Measurements from ENCODE around the gene PRM2. TPM values are rescaled to one million over a fixed set of nuclear protein-coding genes. Genes with fewer than 3 reads are reported as not detected.
"Not testable (repeated sequence)": the region's sequence is repeated elsewhere in the genome, so short reads cannot be mapped to it uniquely, and the experiment has no call there.

PRM2 gene
- total RNA-seq, 6 experiments from 2014 or later, result not detected

- Mint-ChIP-seq H3K4me1 (ENCODE audit: low read depth) (peaks cover 12% of the 10 kb centered on the region), H3K4me3 (no peak overlapping the region), H3K9me3 (no peaks in the 10 kb centered on the region; the same call in 1 of the 2 replicates), H3K27me3 (ENCODE audit: insufficient read depth) (peaks cover 32% of the 10 kb centered on the region), H3K27ac (no peak overlapping the region), H3K36me3 (ENCODE audit: low read depth) (no peaks in the 10 kb centered on the region)
- no peak for DNase-seq
- no peak for TF ChIP-seq CTCF (IDR thresholded peaks at IDR 0.05)
These were observed 15.9 kb upstream of the PRM2 start for GRCh38 chr16:11292076-11292748.

GRCh38 chr16:11291091-11291703 lies 14.9 kb upstream of the PRM2 start:
- no peaks in the 10 kb centered on the region for H3K36me3 Mint-ChIP-seq (ENCODE audit: low read depth)
- H3K27me3 Mint-ChIP-seq (ENCODE audit: insufficient read depth), result peaks cover 32% of the 10 kb centered on the region
- H3K4me3 Mint-ChIP-seq, result no peak overlapping the region
- H3K9me3 Mint-ChIP-seq, result no peaks in the 10 kb centered on the region; the same call in 1 of the 2 replicates
- DNase-seq, result no peak
- peaks cover 6% of the 10 kb centered on the region; the same call in 1 of the 2 replicates for H3K4me1 Mint-ChIP-seq (ENCODE audit: low read depth)
- no peak overlapping the region for H3K27ac Mint-ChIP-seq
- TF ChIP-seq CTCF (IDR thresholded peaks at IDR 0.05), result no peak

DNA sequence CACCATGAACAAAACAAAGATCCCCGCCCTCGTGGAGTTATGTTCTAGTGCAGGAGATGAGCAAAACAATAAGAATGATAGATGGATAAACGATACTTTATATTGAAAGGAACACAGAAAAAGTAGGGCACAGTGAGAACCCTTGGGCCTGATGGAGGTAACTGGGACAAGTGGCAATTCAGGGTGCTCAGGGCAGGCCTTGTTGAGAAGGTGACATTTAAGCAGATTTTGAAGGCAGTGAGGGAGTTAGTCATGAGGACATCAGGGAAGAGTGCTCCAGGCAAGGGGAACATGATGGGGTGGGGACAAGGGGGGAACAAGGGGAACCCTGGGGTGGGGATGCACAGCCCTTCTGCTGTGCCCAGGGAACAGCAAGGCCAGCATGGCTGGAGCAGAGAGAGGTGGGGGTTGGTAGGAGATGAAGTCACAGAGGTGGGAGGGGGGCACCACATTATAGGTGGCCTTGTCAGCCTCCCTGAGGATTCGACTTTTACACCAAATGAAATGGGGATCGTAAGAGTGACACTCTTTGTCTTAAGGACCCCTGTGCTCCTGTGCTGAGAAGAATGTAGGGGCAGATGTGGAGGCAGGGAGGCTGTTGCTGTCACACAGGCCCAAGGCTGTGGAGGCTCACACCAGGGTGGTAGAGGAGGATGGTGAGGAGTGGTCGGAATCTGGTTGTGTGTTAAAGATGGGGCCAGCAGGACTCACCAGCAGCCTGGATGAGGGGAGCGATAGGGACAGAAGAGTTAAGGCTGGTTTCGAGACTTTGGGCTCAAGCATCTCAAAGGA lies 14.0 kb upstream of the PRM2 start:
- Mint-ChIP-seq H3K36me3 (ENCODE audit: low read depth) (no peaks in the 10 kb centered on the region), H3K27me3 (ENCODE audit: insufficient read depth) (peaks cover 32% of the 10 kb centered on the region), H3K4me3 (no peak overlapping the region), H3K9me3 (no peaks in the 10 kb centered on the region; the same call in 1 of the 2 replicates), H3K4me1 (ENCODE audit: low read depth) (peaks cover 6% of the 10 kb centered on the region; the same call in 1 of the 2 replicates), H3K27ac (no peak overlapping the region)
- no peak for DNase-seq
- TF ChIP-seq CTCF (IDR thresholded peaks at IDR 0.05), result no peak

GRCh38 chr16:11289696-11290095 lies 13.4 kb upstream of the PRM2 start:
- H3K4me3 Mint-ChIP-seq, result not testable (repeated sequence)

GRCh38 chr16:11289202-11289601 lies 12.9 kb upstream of the PRM2 start:
- H3K4me1 Mint-ChIP-seq (ENCODE audit: low read depth), result no peaks in the 10 kb centered on the region
- peaks cover 40% of the 10 kb centered on the region for H3K27me3 Mint-ChIP-seq (ENCODE audit: insufficient read depth)
- no peak overlapping the region for H3K4me3 Mint-ChIP-seq
- no peak for DNase-seq
- no peaks in the 10 kb centered on the region; the same call in 1 of the 2 replicates for H3K9me3 Mint-ChIP-seq
- TF ChIP-seq CTCF (IDR thresholded peaks at IDR 0.05), result no peak
- H3K27ac Mint-ChIP-seq, result no peak overlapping the region
- H3K36me3 Mint-ChIP-seq (ENCODE audit: low read depth), result no peaks in the 10 kb centered on the region

More at GRCh38 chr16:11289696-11290095, 13.4 kb upstream of the PRM2 start:
- H3K4me1 Mint-ChIP-seq (ENCODE audit: low read depth); H3K9me3 Mint-ChIP-seq; H3K27ac Mint-ChIP-seq; H3K36me3 Mint-ChIP-seq (ENCODE audit: low read depth); DNase-seq: not testable (repeated sequence)
- peaks cover 36% of the 10 kb centered on the region for H3K27me3 Mint-ChIP-seq (ENCODE audit: insufficient read depth)
